GM19324 (cell line): ENCODE data around the gene ME3.
A peak's percentile ranks its signal among the peaks of the same experiment; 100 is the strongest.

Experiments used
- ATAC-seq: cut with Tn5 transposase; IDR thresholded peaks from one replicate; pipeline ENCODE4 v1.9.1; 2021; ENCODE audit warnings: mild to moderate bottlenecking, moderate library complexity; ENCODE audit not compliant: unreplicated experiment, low FRiP score

The ME3 gene

GRCh38 chr11:86500500-86501140 is 171.8 kb downstream of the ME3 start:
- no peak for ATAC-seq

- ATAC-seq = no peak
Measured at GRCh38 chr11:86499723-86500129, 172.7 kb downstream of the ME3 start.

- ATAC-seq = no peak
Measured at GRCh38 chr11:86497836-86498235, 174.6 kb downstream of the ME3 start.

GRCh38 chr11:86497310-86497709 is 175.1 kb downstream of the ME3 start:
- no peak for ATAC-seq

- ATAC-seq = no peak
Measured at GRCh38 chr11:86495351-86495750, 177.1 kb downstream of the ME3 start.

- ATAC-seq = no peak
Measured at GRCh38 chr11:86492370-86493010, 179.9 kb downstream of the ME3 start.

DNA sequence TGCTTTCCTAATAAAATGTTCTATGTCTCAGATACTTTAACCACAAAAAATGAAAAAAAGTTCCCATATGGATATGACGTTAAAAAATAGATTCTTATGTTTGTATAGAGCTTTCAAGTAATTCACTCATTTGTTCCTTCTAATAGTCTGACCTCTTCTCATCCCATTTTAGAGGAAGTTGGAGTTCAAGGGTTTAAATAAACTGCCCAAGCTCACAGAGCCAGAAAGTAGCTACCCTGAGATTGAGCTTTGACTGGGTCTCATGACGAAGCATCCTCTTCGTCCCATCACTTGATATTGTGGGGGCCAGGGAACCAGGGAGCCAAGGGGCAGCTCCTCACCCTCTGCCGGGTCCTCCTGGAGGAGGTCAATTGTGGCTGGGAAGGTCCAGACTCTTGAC is 181.4 kb downstream of the ME3 start:
- no peak for ATAC-seq

DNA sequence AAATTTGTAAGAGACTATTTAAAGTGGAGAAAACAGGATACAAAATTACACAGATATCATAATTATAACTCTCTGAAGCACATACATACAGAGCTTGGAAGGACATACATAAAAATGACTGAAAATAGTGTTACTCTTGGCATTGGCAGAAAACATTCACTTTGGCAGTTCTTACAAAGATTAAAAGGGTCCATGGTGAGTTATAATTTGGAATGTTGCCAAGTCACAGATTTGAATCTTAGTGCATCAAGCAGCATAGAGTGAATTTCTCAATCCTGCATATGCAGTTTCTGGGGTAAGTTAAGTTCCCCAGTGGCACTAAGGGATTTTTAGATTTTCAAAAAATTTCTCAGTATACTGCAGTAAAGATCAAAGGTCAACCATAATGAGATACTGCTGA is 181.8 kb downstream of the ME3 start:
- ATAC-seq = no peak

DNA sequence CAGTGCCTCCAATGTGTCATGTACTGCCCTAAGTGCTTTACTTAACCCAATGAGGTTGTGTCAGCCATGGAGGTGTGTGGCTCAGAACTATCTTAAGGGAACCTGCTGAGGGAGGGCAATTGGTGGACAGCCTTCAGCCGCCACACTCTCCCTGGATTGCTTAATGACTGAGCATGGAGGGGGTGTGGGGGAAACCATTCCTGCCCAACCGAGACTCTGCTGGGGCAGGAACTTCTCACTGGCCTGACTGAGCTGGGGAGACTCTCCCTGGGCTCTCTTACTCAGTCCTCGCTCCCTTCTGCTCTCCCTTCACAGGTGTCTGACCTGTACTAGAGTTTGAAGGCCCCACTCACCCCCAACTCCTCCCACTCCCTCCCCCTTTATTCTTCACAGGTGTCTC is 183.0 kb downstream of the ME3 start:
- no peak for ATAC-seq

DNA sequence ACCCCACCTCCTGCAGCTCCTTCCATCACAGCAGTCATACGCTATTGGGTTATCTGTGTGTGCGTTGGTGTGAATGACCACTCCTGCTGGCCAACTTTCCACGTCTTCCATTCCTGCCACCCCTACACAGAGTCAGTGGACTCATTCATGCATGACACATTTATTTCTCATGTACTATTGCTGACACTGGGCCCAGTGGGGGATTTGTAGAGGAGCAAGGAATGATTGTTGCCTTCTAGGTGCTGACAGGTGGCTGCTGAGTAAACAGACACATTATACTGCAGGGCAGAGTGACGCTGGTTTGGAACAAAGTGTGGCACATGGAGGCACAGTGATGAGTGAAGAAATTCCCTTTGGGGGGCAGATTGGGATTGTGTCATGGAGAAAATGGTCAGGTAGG is 183.9 kb downstream of the ME3 start:
- ATAC-seq = no peak

DNA sequence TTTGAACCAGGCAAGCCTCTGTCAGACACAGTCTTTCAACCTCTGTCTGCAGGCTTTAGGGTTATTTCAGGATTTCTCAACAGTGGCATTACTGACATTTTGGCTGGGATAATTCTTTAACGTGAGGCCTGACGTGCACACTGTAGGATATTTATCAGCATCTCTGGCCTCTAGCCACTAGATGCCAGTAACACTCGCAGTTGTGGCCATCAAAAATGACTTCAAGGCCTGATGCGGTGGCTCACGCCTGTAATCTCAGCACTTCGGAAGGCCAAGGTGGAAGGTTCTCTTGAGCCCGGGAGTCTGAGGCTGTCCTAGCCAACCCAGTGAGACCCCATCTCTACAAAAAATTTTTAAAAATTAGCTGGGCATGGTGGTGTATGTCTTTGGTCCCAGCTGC is 184.7 kb downstream of the ME3 start:
- ATAC-seq = no peak

- peak; percentile 63 for ATAC-seq
Measured at GRCh38 chr11:86486261-86487030, 186.0 kb downstream of the ME3 start.

GRCh38 chr11:86484795-86485166 is 187.6 kb downstream of the ME3 start:
- ATAC-seq = no peak

GRCh38 chr11:86483940-86484794 is 188.2 kb downstream of the ME3 start:
- no peak for ATAC-seq

DNA sequence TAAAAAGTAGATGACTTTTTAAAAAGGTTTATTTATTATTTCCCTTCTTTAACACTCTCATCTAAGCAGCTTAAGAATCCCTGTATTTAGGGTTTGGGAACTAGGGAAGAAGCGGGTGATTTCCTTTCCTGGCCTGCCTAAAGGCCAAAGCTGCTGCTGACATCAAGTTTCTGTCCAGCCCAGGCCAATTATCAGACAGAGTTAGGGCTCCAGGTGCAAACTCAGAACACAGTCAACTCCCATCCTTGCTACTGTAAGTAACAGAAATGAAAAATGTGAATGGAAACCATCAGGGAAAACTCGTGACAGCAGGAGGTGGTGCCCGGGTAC is 188.8 kb downstream of the ME3 start:
- no peak for ATAC-seq

- ATAC-seq = no peak
Measured at GRCh38 chr11:86482692-86483091, 189.7 kb downstream of the ME3 start.

DNA sequence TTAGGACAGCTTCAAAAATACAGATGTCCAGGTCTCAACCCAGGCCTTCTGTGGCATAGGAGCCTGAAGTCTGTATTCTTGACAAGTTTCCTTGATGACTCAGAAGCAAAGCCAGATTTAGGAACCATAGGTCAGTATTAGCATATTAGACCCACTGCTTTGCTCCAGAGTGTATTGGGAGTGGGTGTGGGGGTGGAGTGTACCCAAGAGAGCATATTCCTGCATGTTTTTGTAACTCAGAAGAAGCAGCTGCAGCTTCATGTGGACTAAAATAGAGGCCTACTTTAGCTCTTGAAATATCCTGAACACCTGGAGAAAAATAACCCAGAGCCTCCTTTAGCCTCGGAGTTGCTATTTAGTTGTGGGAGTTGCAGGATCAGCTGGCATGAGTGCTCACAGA is 191.0 kb downstream of the ME3 start:
- no peak for ATAC-seq

DNA sequence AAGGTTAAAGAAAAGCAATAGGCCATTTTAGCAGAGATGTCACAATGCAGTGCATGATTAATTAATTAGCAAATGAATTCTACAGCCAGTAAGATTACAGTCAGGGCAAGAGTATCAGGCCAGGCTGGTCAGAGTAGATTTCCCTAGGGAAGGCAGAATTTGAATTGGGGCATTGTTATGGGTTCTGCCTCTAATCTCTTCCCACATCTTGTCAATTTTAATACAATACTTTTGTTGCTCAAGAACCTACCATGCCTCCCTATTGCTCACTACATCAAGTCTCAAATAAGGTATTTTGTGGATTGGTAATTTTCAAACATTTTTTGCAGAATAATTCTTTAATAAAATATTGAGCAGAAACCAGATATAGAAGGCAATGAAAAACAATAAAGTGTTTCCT is 194.1 kb downstream of the ME3 start:
- no peak for ATAC-seq

DNA sequence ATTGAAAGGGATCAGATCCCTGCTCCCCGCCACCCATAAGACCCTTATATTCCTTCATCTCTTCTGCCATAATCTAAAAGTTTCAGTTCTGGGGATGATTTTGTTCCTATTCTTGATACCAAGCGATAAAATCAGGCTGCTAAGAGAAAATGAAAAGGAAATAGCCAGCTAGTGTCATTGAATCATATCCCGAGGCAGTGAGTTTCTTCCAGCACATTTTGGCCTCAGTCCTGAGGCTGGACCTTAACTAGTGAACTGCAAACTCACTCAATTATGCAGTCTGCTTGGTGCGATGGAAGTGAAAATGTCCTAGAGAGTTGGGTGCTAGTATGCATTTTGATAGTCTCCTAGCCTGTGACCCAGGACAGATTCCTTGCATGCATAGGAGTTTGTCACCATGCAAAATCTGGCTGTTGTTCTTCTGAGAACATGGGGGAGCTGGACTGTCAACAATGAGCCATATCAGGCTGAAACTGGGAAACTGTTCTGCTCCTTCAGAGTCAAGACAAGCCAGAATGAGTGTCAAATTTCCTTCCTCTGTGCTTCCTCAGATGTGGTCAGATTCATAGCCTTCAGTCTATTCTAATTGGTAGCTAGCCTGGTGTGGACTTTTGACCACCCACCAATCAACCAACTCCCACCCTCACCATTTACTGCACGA is 194.8 kb downstream of the ME3 start:
- ATAC-seq = no peak

DNA sequence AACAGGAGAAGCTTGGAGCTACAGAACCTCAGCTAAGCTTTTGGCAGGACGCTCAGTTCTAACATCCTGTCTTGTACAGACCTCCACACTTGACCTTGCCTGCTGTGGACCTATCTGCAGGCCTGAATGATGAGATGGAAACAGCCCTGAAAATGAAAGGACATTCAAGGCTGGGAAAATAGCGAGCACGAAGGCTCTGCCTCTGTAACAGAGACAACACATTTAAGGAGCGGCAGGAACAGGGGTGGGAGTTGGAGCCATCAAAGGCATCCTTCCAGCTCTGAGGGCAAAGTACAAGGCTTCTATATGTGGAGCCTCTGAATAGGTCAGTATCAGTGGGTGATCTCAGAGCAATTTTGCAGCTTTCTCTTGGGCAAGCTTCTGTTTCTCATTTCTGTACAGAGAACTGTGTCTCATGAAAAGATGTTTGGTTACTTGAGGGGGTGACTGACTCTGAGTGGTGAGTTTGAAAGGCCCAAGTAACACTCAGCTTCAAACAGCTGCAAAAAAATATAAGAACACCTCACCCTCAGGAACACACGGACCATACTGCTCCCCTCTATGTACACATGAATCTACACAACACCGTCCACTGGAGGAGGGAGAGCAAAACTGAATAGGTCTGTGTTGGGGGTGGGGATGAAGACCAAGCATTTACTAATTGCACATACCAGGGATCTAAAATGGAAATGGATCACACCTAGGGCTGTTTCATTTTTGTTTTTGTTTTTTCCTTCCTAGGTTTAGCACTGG is 196.1 kb downstream of the ME3 start:
- no peak for ATAC-seq
